Testis (tissue), 2 donors: ENCODE results near the gene ZNF423.

ENCODE experiments used
- CTCF ChIP-seq, 3 experiments: fragments of 450-650 bp in 2 of 3; fragments of 200-600 bp in 1 of 3; sonication (generic) in 1 of 3; IDR thresholded peaks; one replicate each; pipeline ENCODE4 v1.5.1; 2016 to 2019; ENCODE audit warnings: antibody characterized with exemption in 3 of 3, mild to moderate bottlenecking in 2 of 3, moderate library complexity in 1 of 3
- POLR2A ChIP-seq: fragments of 450-650 bp; IDR thresholded peaks from one replicate; pipeline ENCODE4 v1.6.1; 2017; ENCODE audit warnings: antibody characterized with exemption, mild to moderate bottlenecking, moderate library complexity

- TF ChIP-seq CTCF (IDR thresholded peaks at IDR 0.05) (no peak), POLR2A (no peak)
These were observed 121.6 kb downstream of the ZNF423 start for GRCh38 chr16:49734331-49734730.
